OCI-LY7 (cell line): ENCODE results near the gene MYT1. TPM values are rescaled to one million over a fixed set of nuclear protein-coding genes. Genes with fewer than 3 reads are reported as not detected.

Experiments used
- BruUV-seq: library from RNA; stranded (reverse); fragments of 400-500 nt; replicated peaks from 2 replicates; lab custom pipeline; 2021; lab: Mats Ljungman, UMichigan
- CTCF ChIA-PET: fragments of 300-600 bp; sonication (Branson Sonifier 250); formaldehyde crosslinking; loops from one replicate; lab custom pipeline; 2022; ENCODE audit warnings: antibody characterized with exemption; ENCODE audit not compliant: unreplicated experiment; lab: Charles Lee
- POLR2A ChIA-PET: fragments of 300-600 bp; sonication (Branson Sonifier 250); formaldehyde crosslinking; loops from one replicate; lab custom pipeline; 2022; ENCODE audit warnings: antibody characterized with exemption; lab: Charles Lee
- DNase-seq: peaks from one replicate; pipeline ENCODE4 v3.0.0-alpha.2; 2015; ENCODE audit warnings: low spot score
- H2AFZ ChIP-seq: fragments of 200-600 bp; sonication (generic), shearing (Covaris generic); 2 replicates; pipeline ENCODE4 v1.6.1; 2014; ENCODE audit warnings: mild to moderate bottlenecking, antibody characterized with exemption, low read length, moderate library complexity
- H3K27ac ChIP-seq: fragments of 200-600 bp; sonication (generic); 2 replicates; pipeline ENCODE4 v1.5.1; 2014; ENCODE audit warnings: mixed run types, low read depth, mild to moderate bottlenecking, moderate library complexity, low read length, inconsistent platforms; ENCODE audit not compliant: poor library complexity, severe bottlenecking
- H3K36me3 ChIP-seq: fragments of 200-600 bp; sonication (generic); 2 replicates; pipeline ENCODE4 v1.6.1; 2014; ENCODE audit warnings: mild to moderate bottlenecking, antibody characterized with exemption, low read length, moderate library complexity, mixed read lengths; ENCODE audit not compliant: insufficient read depth
- H3K4me1 ChIP-seq: fragments of 200-600 bp; sonication (generic); 2 replicates; pipeline ENCODE4 v1.5.1; 2014; ENCODE audit warnings: mild to moderate bottlenecking, low read length; ENCODE audit not compliant: insufficient read depth, poor library complexity, severe bottlenecking
- H3K4me2 ChIP-seq: fragments of 200-600 bp; sonication (generic); 2 replicates; pipeline ENCODE4 v1.6.1; 2014; ENCODE audit warnings: mild to moderate bottlenecking, low read length
- H3K4me3 ChIP-seq: fragments of 200-600 bp; sonication (generic); 2 replicates; pipeline ENCODE4 v1.5.1; 2014; ENCODE audit warnings: mild to moderate bottlenecking, low read depth, low read length; ENCODE audit not compliant: poor library complexity, severe bottlenecking
- H3K79me2 ChIP-seq: fragments of 200-600 bp; sonication (generic); 2 replicates; pipeline ENCODE4 v1.6.1; 2016; ENCODE audit warnings: low read depth, mild to moderate bottlenecking, low read length, moderate library complexity, mixed read lengths; ENCODE audit not compliant: insufficient read depth
- H3K9me2 ChIP-seq: fragments of 200-600 bp; sonication (generic); 2 replicates; pipeline ENCODE4 v1.6.1; 2016; ENCODE audit warnings: mild to moderate bottlenecking, low read length, mixed read lengths; ENCODE audit not compliant: insufficient read depth
- H3K9me3 ChIP-seq: fragments of 200-600 bp; sonication (generic); 2 replicates; pipeline ENCODE4 v1.6.1; 2014; ENCODE audit warnings: mild to moderate bottlenecking, mixed run types, low read length, mixed read lengths
- H4K20me1 ChIP-seq: fragments of 200-600 bp; sonication (generic); 2 replicates; pipeline ENCODE4 v1.6.1; 2014; ENCODE audit warnings: mild to moderate bottlenecking, antibody characterized with exemption, low read length, moderate library complexity, mixed read lengths; ENCODE audit not compliant: insufficient read depth
- EZH2phosphoT487 ChIP-seq: fragments of 200-600 bp; sonication (generic); IDR thresholded peaks from 2 replicates; pipeline ENCODE4 v1.6.1; 2018; ENCODE audit warnings: low read depth, borderline replicate concordance, mild to moderate bottlenecking, mixed run types, antibody characterized with exemption, low read length, moderate library complexity, mixed read lengths
- intact Hi-C: fragments of 100-400 bp; cut with micrococcal nuclease; formaldehyde crosslinking; loops from one replicate; pipeline ENCODE4 v1.10.0; 2022; ENCODE audit not compliant: unreplicated experiment
- total RNA-seq, 2 experiments: library from RNA; depleted of rRNA in 1 of 2; stranded (reverse); fragments of >200 nt in 1 of 2; shearing (Covaris generic) in 1 of 2; gene quantifications; 2 replicates each; pipeline ENCODE4 v1.2.3, GENCODE V29; 2014 to 2022
- TF ChIP-seq, protein P1 (sequence below): fragments of 200-600 bp; sonication (generic); conservative IDR thresholded peaks from 2 replicates; pipeline ENCODE4 v1.5.1; 2014; ENCODE audit warnings: mild to moderate bottlenecking, antibody characterized with exemption, low read length, moderate library complexity, mixed read lengths

The MYT1 gene
- total RNA-seq, 2 experiments from 2014 or later = 0.32 to 0.95 TPM

DNA sequence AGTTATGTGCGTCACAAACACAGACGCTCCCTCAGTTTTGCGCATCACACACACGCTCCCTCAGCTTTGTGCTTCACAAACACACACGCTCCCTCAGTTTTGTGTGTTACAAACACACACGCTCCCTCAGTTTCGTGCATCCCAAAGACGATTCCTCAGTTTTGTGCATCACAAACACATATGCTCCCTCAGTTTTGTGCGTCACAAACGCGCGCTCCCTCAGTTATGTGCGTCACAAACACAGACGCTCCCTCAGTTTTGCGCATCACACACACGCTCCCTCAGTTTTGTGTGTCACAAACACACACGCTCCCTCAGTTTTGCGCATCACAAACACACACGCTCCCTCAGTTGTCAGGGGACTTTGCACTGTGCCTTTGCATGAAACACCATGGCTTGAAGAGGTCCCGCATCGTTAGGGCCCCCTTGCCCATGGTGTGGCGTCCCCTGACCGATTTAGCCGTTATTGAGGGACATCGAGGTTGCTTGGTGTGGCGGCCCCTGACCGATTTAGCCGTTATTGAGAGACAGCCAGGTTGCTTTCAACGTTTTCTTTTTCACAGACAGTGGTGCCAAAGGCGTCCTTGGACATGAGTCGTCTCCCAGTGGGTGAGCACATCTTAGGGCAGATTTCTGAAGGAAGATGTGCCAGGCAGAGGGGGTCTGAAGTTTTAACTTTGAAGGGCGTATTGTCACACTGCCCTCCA, 28.1 kb upstream of the MYT1 start:
- BruUV-seq = no TSS peak
- H3K9me3 ChIP-seq = no peaks in the 10 kb centered on the region
- H3K4me1 ChIP-seq = no peaks in the 10 kb centered on the region
- TF ChIP-seq EZH2phosphoT487 = no peak
- TF ChIP-seq, protein P1, sequence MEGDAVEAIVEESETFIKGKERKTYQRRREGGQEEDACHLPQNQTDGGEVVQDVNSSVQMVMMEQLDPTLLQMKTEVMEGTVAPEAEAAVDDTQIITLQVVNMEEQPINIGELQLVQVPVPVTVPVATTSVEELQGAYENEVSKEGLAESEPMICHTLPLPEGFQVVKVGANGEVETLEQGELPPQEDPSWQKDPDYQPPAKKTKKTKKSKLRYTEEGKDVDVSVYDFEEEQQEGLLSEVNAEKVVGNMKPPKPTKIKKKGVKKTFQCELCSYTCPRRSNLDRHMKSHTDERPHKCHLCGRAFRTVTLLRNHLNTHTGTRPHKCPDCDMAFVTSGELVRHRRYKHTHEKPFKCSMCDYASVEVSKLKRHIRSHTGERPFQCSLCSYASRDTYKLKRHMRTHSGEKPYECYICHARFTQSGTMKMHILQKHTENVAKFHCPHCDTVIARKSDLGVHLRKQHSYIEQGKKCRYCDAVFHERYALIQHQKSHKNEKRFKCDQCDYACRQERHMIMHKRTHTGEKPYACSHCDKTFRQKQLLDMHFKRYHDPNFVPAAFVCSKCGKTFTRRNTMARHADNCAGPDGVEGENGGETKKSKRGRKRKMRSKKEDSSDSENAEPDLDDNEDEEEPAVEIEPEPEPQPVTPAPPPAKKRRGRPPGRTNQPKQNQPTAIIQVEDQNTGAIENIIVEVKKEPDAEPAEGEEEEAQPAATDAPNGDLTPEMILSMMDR = no peak
- no peaks in the 10 kb centered on the region for H4K20me1 ChIP-seq
- no peak overlapping the region for H3K4me2 ChIP-seq
- intact Hi-C loops = no loop called here
- H3K9me2 ChIP-seq = no peaks in the 10 kb centered on the region
- H2AFZ ChIP-seq = no peak overlapping the region
- POLR2A ChIA-PET = no interaction called here
- H3K4me3 ChIP-seq = no peak overlapping the region
- CTCF ChIA-PET = no interaction called here
- H3K79me2 ChIP-seq = no peaks in the 10 kb centered on the region
- H3K36me3 ChIP-seq = no peaks in the 10 kb centered on the region
- no peak for DNase-seq
- no peak overlapping the region for H3K27ac ChIP-seq

DNA sequence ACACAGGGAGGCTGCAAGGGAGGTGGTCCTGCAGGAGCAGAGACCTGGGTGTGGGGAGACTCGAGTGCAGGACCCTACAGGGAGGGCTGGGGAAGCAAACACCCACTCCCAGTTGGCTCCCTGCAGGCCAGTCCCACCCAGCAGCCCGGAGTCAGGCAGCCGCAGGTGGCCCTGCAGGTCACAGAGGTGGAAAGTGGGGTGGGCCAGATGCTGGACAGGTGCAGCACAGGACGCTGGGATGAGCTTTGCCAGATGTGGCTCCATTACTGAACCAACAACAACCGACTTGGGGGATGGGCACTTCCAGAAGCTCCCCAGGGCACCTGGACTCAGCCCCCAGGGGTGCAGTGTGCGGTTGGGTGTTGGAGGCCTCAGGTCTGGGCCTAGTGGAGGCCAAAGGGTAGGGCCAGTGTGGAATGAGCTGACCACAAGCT, 26.6 kb upstream of the MYT1 start:
- no TSS peak for BruUV-seq
- TF ChIP-seq, protein P1 = no peak
- no peak for TF ChIP-seq EZH2phosphoT487
- no peaks in the 10 kb centered on the region for H3K36me3 ChIP-seq

DNA sequence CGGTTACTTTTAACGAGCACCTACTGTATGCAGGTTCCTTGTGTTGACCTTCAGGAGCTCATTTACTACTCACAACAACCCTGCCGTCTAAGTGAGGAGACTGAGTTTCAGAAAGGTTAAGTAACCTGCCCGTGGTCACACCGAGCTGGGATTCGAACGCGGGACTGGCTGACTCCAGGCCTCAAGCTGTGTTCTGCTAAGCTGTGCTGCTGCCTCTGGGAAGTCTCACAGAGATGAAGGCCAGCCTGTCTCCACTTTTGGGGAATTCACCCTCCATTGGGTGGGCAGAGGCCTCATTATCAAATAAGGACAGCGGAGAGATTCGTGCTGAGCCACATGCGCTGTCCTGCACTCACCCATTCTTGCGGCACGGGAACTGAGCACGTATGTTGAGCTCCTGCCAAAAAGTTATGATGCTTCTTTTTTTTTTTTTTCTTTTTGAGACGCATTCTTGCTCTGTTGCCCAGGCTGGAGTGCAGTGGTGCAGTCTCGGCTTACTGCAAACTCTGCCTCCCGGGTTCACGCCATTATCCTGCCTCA, 25.9 kb upstream of the MYT1 start:
- no peaks in the 10 kb centered on the region for H4K20me1 ChIP-seq
- H3K9me2 ChIP-seq = no peaks in the 10 kb centered on the region
- H3K4me3 ChIP-seq = no peak overlapping the region
- ChIA-PET POLR2A (no interaction called here), CTCF (no interaction called here)
- H3K36me3 ChIP-seq = no peaks in the 10 kb centered on the region
- no peak overlapping the region for H3K4me2 ChIP-seq
- no peak for TF ChIP-seq EZH2phosphoT487
- TF ChIP-seq, protein P1 = no peak
- H3K79me2 ChIP-seq = no peaks in the 10 kb centered on the region
- H3K4me1 ChIP-seq = no peaks in the 10 kb centered on the region
- no peak overlapping the region for H2AFZ ChIP-seq
- H3K9me3 ChIP-seq = no peaks in the 10 kb centered on the region
- intact Hi-C loops = no loop called here
- no peak for DNase-seq
- no peak overlapping the region for H3K27ac ChIP-seq
- no TSS peak for BruUV-seq

More for the DNA sequence above, 26.6 kb upstream of the MYT1 start:
- CTCF ChIA-PET = no interaction called here
- DNase-seq = no peak
- Histone ChIP-seq H4K20me1 (no peaks in the 10 kb centered on the region), H3K9me3 (no peaks in the 10 kb centered on the region), H3K4me1 (no peaks in the 10 kb centered on the region), H3K4me3 (no peak overlapping the region), H2AFZ (no peak overlapping the region), H3K27ac (no peak overlapping the region), H3K79me2 (no peaks in the 10 kb centered on the region), H3K4me2 (no peak overlapping the region), H3K9me2 (no peaks in the 10 kb centered on the region)
- POLR2A ChIA-PET = no interaction called here
- intact Hi-C loops = no loop called here
